T-cell (primary cell): ENCODE measurements around the gene DBT. TPM values are rescaled to one million over a fixed set of nuclear protein-coding genes. Genes with fewer than 3 reads are reported as not detected.

Source experiments
- ATAC-seq, 4 experiments: fragments of 200-7000 bp in 3 of 4; fragments of 150-1000 bp in 1 of 4; cut with Tn5 transposase; replicated peaks in 1 of 4; 1 replicate in 3 of 4; 2 replicates in 1 of 4; pipeline ENCODE4 v1.10.0; 2021; ENCODE audit warnings: moderate library complexity in 3 of 4, mild to moderate bottlenecking in 2 of 4, moderate number of reproducible peaks in 1 of 4
- CTCF ChIA-PET, 2 donors: fragments of 300-600 bp; sonication (Branson Sonifier 250); formaldehyde crosslinking; loops; one replicate each; lab custom pipeline; 2022; ENCODE audit warnings: antibody characterized with exemption in 2 of 2; lab: Charles Lee
- POLR2A ChIA-PET, 2 donors: fragments of 300-600 bp; sonication (Branson Sonifier 250); formaldehyde crosslinking; loops; one replicate each; lab custom pipeline; 2022; ENCODE audit warnings: antibody characterized with exemption in 2 of 2; lab: Charles Lee
- DNase-seq, 35 experiments: peaks; one replicate each; pipeline versions ENCODE4 v3.0.0 to v3.0.0-alpha.2; 2013 to 2023
- H3K27ac ChIP-seq: one replicate; pipeline ENCODE4 v1.5.1; 2013; ENCODE audit warnings: low read length
- H3K27me3 ChIP-seq, 2 experiments: replicated peaks in 1 of 2; 1 replicate in 1 of 2; 2 replicates in 1 of 2; pipeline versions ENCODE4 v1.6.1 to v1.7.0; 2013; ENCODE audit warnings: low read length in 1 of 2, mixed read lengths in 1 of 2; ENCODE audit not compliant: control insufficient read depth in 2 of 2, insufficient read depth in 2 of 2; ENCODE audit errors: extremely low read depth in 1 of 2
- H3K36me3 ChIP-seq, 2 donors: 1 replicate in 1 of 2; 2 replicates in 1 of 2; pipeline versions ENCODE4 v1.6.1 to v1.7.0; 2013; ENCODE audit warnings: low read length in 1 of 2; ENCODE audit not compliant: control insufficient read depth in 2 of 2, insufficient read depth in 1 of 2; ENCODE audit errors: extremely low read depth in 1 of 2
- H3K4me1 ChIP-seq, 2 experiments: 1 replicate in 1 of 2; 2 replicates in 1 of 2; pipeline versions ENCODE4 v1.6.1 to v1.7.0; 2013; ENCODE audit warnings: low read length in 2 of 2, mixed read lengths in 1 of 2; ENCODE audit not compliant: insufficient read depth in 2 of 2, control insufficient read depth in 1 of 2; ENCODE audit errors: extremely low read depth in 1 of 2
- H3K4me3 ChIP-seq, 2 donors: 1 replicate in 1 of 2; 2 replicates in 1 of 2; pipeline versions ENCODE4 v1.5.1 to v1.7.0; 2013; ENCODE audit warnings: mild to moderate bottlenecking in 2 of 2, low read length in 1 of 2, moderate library complexity in 1 of 2; ENCODE audit not compliant: control insufficient read depth in 1 of 2; ENCODE audit errors: extremely low read depth in 1 of 2
- H3K9me3 ChIP-seq: 2 replicates; pipeline ENCODE4 v1.7.0; 2013
- H3K27ac Mint-ChIP-seq, 2 donors: one replicate each; pipeline ENCODE4 v1.8.0; 2020 to 2021; ENCODE audit warnings: mild to moderate bottlenecking in 2 of 2, mixed read lengths in 2 of 2
- H3K27me3 Mint-ChIP-seq, 2 donors: one replicate each; pipeline ENCODE4 v1.8.0; 2021 to 2022; ENCODE audit warnings: mixed read lengths in 2 of 2
- H3K36me3 Mint-ChIP-seq: one replicate; pipeline ENCODE4 v1.8.0; 2021; ENCODE audit warnings: mixed read lengths
- H3K4me1 Mint-ChIP-seq, 3 donors: one replicate each; pipeline ENCODE4 v1.8.0; 2020 to 2022; ENCODE audit warnings: mixed read lengths in 3 of 3, mild to moderate bottlenecking in 1 of 3
- H3K4me3 Mint-ChIP-seq, 3 donors: one replicate each; pipeline ENCODE4 v1.8.0; 2020 to 2022; ENCODE audit warnings: mild to moderate bottlenecking in 3 of 3, mixed read lengths in 3 of 3, moderate library complexity in 3 of 3
- H3K9me3 Mint-ChIP-seq, 3 donors: one replicate each; pipeline ENCODE4 v1.8.0; 2020 to 2022; ENCODE audit warnings: mixed read lengths in 3 of 3
- WGBS: methylation state at CpG from one replicate; pipeline ENCODE4 v1.1.5; 2013; ENCODE audit warnings: missing lambda C conversion rate; ENCODE audit not compliant: insufficient coverage; 5-methylcytosine and 5-hydroxymethylcytosine counted together
- total RNA-seq, 35 experiments: library from RNA in 6 of 35; stranded (reverse) in 6 of 35; fragments of 120-200 nt in 1 of 35; gene quantifications; one replicate each; pipeline versions ENCODE4 v1.2.1 to v1.2.4 and lab custom pipeline; 2013 to 2026

The DBT gene
- total RNA-seq, 5 donors from 2014 or later (not counting 1 experiment from before 2014, with no cell fraction given): 10.9 to 13.3 (median 12.3) TPM

DNA sequence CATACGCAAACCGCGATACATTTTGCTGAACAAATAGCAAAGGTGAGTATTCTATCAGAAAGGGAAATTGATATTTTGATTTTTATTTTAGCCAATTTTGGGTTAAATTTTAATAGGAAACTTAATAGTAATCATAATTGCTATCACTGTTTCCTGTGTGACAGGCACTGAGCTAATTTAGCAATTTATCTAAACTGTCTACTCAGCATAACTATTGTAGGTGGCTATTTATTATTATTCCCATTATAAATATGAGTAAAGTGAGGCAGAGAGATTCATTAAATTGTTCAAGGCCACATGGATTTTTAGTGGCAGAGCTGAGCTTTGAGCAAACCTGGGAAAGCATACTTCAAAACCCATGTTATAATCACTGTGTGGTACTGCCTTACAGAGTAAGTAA lies 37.5 kb upstream of the DBT start:
- ChIA-PET POLR2A (interaction anchor here (0.6 to 1.0 kb wide), 4 partner anchors 12 to 656 kb away, joined by 3 to 8 read pairs (median 4); partner anchors contain the start of gene RTCA (in 1 of the 2)), CTCF (interaction anchor here (0.5 to 1.8 kb wide), 5 partner anchors 10 to 589 kb away, joined by 3 to 8 read pairs (median 3); no protein-coding TSS in a partner anchor)
- H3K27me3 Mint-ChIP-seq: no peaks in the 10 kb centered on the region
- H3K4me1 Mint-ChIP-seq: peaks cover 0 to 2% (median 1%) of the 10 kb centered on the region in 3 donors
- H3K36me3 Mint-ChIP-seq: peaks cover 29% of the 10 kb centered on the region
- H3K27ac Mint-ChIP-seq: no peak overlapping the region
- Histone ChIP-seq H3K36me3 (peaks cover 3 to 70% of the 10 kb centered on the region in 2 donors), H3K4me3 (no peak overlapping the region), H3K27ac (no peak overlapping the region), H3K9me3 (no peaks in the 10 kb centered on the region), H3K27me3 (no peaks in the 10 kb centered on the region), H3K4me1 (no peaks in the 10 kb centered on the region)
- no CpG with 5 or more reads among the region's 3 CpGs for WGBS
- ATAC-seq (no peak), DNase-seq (no peak)
- H3K9me3 Mint-ChIP-seq: no peaks in the 10 kb centered on the region
- H3K4me3 Mint-ChIP-seq: no peak overlapping the region

DNA sequence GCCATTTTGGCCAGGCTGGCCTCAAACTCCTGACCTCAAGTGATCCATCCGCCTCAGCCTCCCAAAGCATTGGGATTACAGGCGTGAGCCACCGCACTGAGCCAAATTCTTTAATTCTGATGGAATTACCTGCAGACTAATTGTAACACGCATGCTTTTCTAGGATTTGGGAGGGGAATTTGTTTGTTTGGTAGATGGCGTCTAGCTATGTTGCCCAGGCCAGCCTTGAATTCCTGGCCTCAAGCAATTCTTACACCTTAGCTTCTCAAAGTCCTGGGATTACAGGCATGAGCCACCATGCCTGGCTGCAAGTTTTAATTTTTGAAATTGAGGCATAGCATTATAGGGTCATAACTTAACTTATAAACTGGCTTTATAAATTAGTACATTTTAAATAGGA lies 35.0 kb upstream of the DBT start:
- Histone ChIP-seq H3K4me1 (no peaks in the 10 kb centered on the region), H3K27ac (no peak overlapping the region), H3K27me3 (no peaks in the 10 kb centered on the region), H3K36me3 (peaks cover 3 to 68% of the 10 kb centered on the region in 2 donors), H3K4me3 (no peak overlapping the region), H3K9me3 (no peaks in the 10 kb centered on the region)
- ChIA-PET CTCF (interaction anchor here (0.5 to 0.6 kb wide), 2 partner anchors 575 to 1141 kb away, joined by 3 read pairs; no protein-coding TSS in a partner anchor), POLR2A (interaction anchor here in 1 of 2 donors (0.6 kb wide), 1 partner anchor 837 kb away, joined by 3 read pairs; no protein-coding TSS in a partner anchor)
- H3K9me3 Mint-ChIP-seq: no peaks in the 10 kb centered on the region
- peaks cover 33% of the 10 kb centered on the region for H3K36me3 Mint-ChIP-seq
- WGBS: 100% methylated on average over 5 of the region's 5 CpGs
- H3K27me3 Mint-ChIP-seq: no peaks in the 10 kb centered on the region
- peaks cover 5 to 14% (median 6%) of the 10 kb centered on the region in 3 donors for H3K4me1 Mint-ChIP-seq
- ATAC-seq (no peak), DNase-seq (no peak)
- H3K4me3 Mint-ChIP-seq: no peak overlapping the region
- no peak overlapping the region for H3K27ac Mint-ChIP-seq

DNA sequence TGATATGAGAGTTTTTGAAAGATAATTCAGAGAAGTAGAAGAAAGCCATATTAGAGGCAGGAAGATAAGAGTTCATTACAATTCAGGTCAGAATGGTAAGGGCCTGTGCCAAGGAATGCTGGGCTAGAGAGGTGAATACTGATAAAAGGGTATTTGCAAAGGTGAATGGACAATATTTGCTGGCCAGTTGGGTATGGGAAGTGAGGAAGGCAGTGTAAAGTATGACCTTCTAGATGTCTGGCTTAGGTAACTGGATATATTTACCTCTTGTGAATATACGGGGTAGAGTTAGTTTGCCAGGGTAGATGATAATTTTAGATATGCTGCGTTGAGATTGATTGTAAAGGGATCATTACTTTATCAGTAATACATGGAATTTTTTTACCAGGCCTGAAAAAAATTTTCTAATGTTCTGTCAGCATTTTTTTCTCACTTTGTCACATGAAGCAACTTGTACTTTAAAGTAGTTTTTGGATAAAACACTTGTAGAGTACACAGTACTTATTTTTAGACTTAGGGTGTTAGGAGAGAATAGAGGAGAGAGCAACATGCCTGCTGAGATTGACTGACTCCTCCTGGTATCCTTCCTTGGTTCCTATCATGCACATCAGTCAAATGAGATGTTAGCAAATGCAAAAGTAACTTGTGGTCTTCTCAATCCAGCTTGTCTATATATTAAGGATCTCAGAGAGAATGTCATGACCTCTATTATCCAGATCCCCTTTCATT lies 30.5 kb upstream of the DBT start:
- H3K36me3 Mint-ChIP-seq: peaks cover 51% of the 10 kb centered on the region
- no peak for DNase-seq
- WGBS: no CpG with 5 or more reads among the region's 2 CpGs
- no peak overlapping the region for H3K27ac ChIP-seq
- H3K9me3 Mint-ChIP-seq: no peaks in the 10 kb centered on the region
- no peak for ATAC-seq
- peak overlapping the region in 1 of 2 donors; percentile 2 for H3K27ac Mint-ChIP-seq
- H3K36me3 ChIP-seq: peaks cover 6 to 75% of the 10 kb centered on the region in 2 donors
- no peaks in the 10 kb centered on the region for H3K9me3 ChIP-seq
- no peaks in the 10 kb centered on the region for H3K27me3 ChIP-seq
- CTCF ChIA-PET: interaction anchor here in 1 of 2 donors (1.6 kb wide), 1 partner anchor 177 kb away, joined by 4 read pairs; no protein-coding TSS in a partner anchor
- H3K4me1 Mint-ChIP-seq: peaks cover 22 to 31% (median 25%) of the 10 kb centered on the region in 3 donors
- no peaks in the 10 kb centered on the region for H3K27me3 Mint-ChIP-seq
- H3K4me3 ChIP-seq: no peak overlapping the region
- H3K4me1 ChIP-seq: no peaks in the 10 kb centered on the region
- no peak overlapping the region for H3K4me3 Mint-ChIP-seq
- POLR2A ChIA-PET: interaction anchor here in 1 of 2 donors (0.5 kb wide), 1 partner anchor 1394 kb away, joined by 3 read pairs; no protein-coding TSS in a partner anchor

DNA sequence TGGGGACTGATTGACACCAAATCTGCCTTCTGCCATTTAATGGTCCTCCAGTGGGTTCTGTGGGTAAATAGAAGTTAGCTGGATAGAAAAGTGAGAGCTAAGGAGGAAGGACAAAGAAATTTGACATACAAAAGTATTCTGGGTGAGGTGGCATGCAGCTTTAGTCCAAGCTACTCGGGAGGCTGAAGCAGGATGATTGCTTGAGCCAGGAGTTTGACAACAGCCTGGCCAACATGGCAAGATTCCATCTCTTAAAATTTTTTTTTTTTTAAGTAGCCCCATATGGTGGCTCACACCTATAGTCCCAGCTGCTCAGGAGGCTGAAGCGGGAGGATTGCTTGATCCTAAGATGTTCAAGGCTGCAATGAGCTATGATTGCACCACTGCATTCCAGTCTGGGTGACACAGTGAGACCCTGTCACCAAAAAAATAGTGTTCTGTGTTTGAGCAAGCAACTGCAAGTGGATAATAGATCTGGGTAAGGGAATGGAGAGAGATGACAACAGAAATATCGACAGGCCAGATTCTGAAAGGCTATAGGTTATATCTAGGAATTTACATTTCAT lies 29.8 kb upstream of the DBT start:
- Mint-ChIP-seq H3K4me1 (peaks cover 22 to 31% (median 27%) of the 10 kb centered on the region in 3 donors), H3K27ac (peak overlapping the region in 1 of 2 donors; percentile 26)

DNA sequence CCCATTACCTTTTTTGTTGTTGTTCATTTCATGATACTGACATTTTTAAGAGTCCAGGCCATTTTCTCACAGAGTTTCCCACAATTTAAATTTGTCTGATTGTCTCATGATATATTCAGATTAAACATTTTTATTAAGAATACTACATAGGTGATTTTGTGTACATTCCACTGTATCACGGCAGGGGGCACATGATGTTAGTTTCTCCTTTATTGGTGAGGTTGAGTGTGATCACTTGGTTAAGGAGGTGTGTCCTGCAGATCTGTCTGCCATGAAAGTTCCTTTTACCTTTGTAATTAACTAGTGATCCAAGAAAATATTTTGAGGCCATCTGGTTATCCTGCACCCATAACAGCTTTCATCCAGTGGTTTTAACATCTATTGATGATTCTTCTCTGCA lies 28.2 kb upstream of the DBT start:
- no peaks in the 10 kb centered on the region for H3K9me3 ChIP-seq
- Mint-ChIP-seq H3K27me3 (no peaks in the 10 kb centered on the region), H3K9me3 (no peaks in the 10 kb centered on the region), H3K27ac (peak overlapping the region; percentile 0 to 67), H3K36me3 (peaks cover 56% of the 10 kb centered on the region), H3K4me1 (peaks cover 30 to 38% (median 32%) of the 10 kb centered on the region in 3 donors), H3K4me3 (no peak overlapping the region)
- H3K36me3 ChIP-seq: peaks cover 3 to 80% of the 10 kb centered on the region in 2 donors
- no CpG with 5 or more reads among the region's 1 CpG for WGBS
- DNase-seq (peak in 26 of 35 experiments; percentile 2 to 56 (median 20)), ATAC-seq (peak in 3 of 4 experiments; percentile 45 to 57 (median 56))
- no peaks in the 10 kb centered on the region for H3K27me3 ChIP-seq
- H3K4me3 ChIP-seq: no peak overlapping the region
- H3K4me1 ChIP-seq: no peaks in the 10 kb centered on the region
- no peak overlapping the region for H3K27ac ChIP-seq
- CTCF ChIA-PET: interaction anchor here (0.7 to 1.9 kb wide), 4 partner anchors 179 to 257 kb away, joined by 3 to 7 read pairs (median 4); no protein-coding TSS in a partner anchor
- POLR2A ChIA-PET: no interaction called here

More for the DNA sequence above, 29.8 kb upstream of the DBT start:
- H3K9me3 ChIP-seq: no peaks in the 10 kb centered on the region
- Mint-ChIP-seq H3K9me3 (no peaks in the 10 kb centered on the region), H3K27me3 (no peaks in the 10 kb centered on the region), H3K36me3 (peaks cover 54% of the 10 kb centered on the region), H3K4me3 (no peak overlapping the region)
- WGBS: 100% methylated on average over 1 of the region's 3 CpGs
- no peak overlapping the region for H3K4me3 ChIP-seq
- ChIA-PET CTCF (interaction anchor here (0.7 to 1.9 kb wide), 3 partner anchors 177 to 475 kb away, joined by 3 to 4 read pairs (median 4); no protein-coding TSS in a partner anchor), POLR2A (interaction anchor here in 1 of 2 donors (0.5 kb wide), 1 partner anchor 1394 kb away, joined by 3 read pairs; no protein-coding TSS in a partner anchor)
- no peaks in the 10 kb centered on the region for H3K4me1 ChIP-seq
- H3K27ac ChIP-seq: no peak overlapping the region
- H3K27me3 ChIP-seq: no peaks in the 10 kb centered on the region
- H3K36me3 ChIP-seq: peaks cover 4 to 73% of the 10 kb centered on the region in 2 donors
- no peak for ATAC-seq
- no peak for DNase-seq

DNA sequence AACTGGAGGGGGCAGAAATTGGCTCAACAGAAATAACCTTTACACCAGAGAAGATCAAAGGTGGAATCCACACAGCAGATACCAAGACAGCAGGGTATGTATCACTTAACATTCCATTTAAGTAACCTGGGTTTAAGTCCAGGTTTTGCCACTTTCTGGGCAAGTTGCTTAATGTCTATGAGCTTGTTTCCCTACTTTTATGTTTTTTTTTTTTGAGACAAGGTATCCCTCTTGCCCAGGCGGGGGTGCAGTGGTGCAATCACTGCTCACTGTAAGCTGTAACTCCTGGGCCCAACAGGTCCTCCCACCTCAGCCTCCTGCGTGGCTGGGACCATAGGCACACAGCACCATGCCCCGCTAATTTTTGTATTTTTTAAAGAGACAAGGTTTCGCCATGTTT lies 18.6 kb upstream of the DBT start:
- WGBS: 100% methylated on average over 2 of the region's 4 CpGs
- H3K9me3 ChIP-seq: no peaks in the 10 kb centered on the region
- H3K27ac ChIP-seq: no peak overlapping the region
- Mint-ChIP-seq H3K36me3 (peaks cover 33% of the 10 kb centered on the region), H3K27me3 (no peaks in the 10 kb centered on the region), H3K4me1 (peaks cover 58 to 67% (median 67%) of the 10 kb centered on the region in 3 donors), H3K27ac (peak overlapping the region in 1 of 2 donors; percentile 54), H3K9me3 (no peaks in the 10 kb centered on the region), H3K4me3 (peak overlapping the region; percentile 26 to 100 (median 100))
- CTCF ChIA-PET: interaction anchor here in 1 of 2 donors (0.6 kb wide), 2 partner anchors 116 to 190 kb away, joined by 3 to 4 read pairs; no protein-coding TSS in a partner anchor
- H3K36me3 ChIP-seq: peaks cover 0 to 51% of the 10 kb centered on the region in 2 donors
- POLR2A ChIA-PET: interaction anchor here in 1 of 2 donors (1.1 kb wide), 1 partner anchor 172 kb away, joined by 7 read pairs; no protein-coding TSS in a partner anchor
- DNase-seq: no peak
- no peak overlapping the region for H3K4me3 ChIP-seq
- H3K27me3 ChIP-seq: no peaks in the 10 kb centered on the region
- H3K4me1 ChIP-seq: peaks cover 21 to 43% of the 10 kb centered on the region in 2 experiments
- ATAC-seq: no peak
